ENCODE results near the gene SHANK1. TPM values are rescaled to one million over a fixed set of nuclear protein-coding genes. Genes with fewer than 3 reads are reported as not detected.

SHANK1 gene
- total RNA-seq, 1 donor from 2014 or later = 2.3 TPM

DNA sequence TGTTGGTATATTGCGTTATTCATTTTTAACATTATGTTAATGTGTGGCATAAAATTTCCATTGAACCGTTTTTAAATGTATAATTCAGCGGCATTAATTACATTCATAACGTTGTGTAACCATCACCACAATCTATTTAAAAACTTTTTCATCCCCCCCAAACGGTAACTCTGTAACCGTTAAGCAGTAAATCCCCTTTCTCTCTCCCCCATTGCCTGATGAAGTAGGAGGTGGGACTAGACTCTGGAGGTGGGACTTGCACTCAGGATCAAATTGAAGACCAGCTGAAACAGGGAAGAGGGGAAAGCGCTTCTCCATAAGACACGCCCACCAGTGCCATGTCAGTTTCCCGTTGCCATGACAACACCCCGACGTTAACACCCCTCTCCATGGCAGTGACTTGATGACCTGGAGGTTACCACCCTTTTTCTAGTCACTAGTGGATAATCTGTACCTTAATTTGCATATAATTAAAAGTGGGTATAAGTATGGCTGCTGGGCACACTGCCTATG lies 20.4 kb upstream of the SHANK1 start:
- no peak overlapping the region for H3K27ac ChIP-seq
- H4K20me1 ChIP-seq (ENCODE audit: low read depth) = no peaks in the 10 kb centered on the region
- no peak for TF ChIP-seq EZH2 (IDR thresholded peaks at IDR 0.05)
- TF ChIP-seq EZH2phosphoT487 (IDR thresholded peaks at IDR 0.05) = no peak
- TF ChIP-seq, protein P1, sequence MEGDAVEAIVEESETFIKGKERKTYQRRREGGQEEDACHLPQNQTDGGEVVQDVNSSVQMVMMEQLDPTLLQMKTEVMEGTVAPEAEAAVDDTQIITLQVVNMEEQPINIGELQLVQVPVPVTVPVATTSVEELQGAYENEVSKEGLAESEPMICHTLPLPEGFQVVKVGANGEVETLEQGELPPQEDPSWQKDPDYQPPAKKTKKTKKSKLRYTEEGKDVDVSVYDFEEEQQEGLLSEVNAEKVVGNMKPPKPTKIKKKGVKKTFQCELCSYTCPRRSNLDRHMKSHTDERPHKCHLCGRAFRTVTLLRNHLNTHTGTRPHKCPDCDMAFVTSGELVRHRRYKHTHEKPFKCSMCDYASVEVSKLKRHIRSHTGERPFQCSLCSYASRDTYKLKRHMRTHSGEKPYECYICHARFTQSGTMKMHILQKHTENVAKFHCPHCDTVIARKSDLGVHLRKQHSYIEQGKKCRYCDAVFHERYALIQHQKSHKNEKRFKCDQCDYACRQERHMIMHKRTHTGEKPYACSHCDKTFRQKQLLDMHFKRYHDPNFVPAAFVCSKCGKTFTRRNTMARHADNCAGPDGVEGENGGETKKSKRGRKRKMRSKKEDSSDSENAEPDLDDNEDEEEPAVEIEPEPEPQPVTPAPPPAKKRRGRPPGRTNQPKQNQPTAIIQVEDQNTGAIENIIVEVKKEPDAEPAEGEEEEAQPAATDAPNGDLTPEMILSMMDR (IDR thresholded peaks at IDR 0.05) = no peak
- Mint-ChIP-seq H3K4me1 (peaks cover 18% of the 10 kb centered on the region), H3K27me3 (ENCODE audit: insufficient read depth, low read depth) (peaks cover 17% of the 10 kb centered on the region), H3K4me3 (peak overlapping the region; percentile 46), H3K27ac (no peak overlapping the region), H3K9me3 (no peaks in the 10 kb centered on the region), H3K36me3 (no peaks in the 10 kb centered on the region)
- H3F3A ChIP-seq (ENCODE audit: low read depth) = no peaks in the 10 kb centered on the region
- no peak overlapping the region for H3K4me2 ChIP-seq
- peak; percentile 59 for DNase-seq (ENCODE audit: low spot score)
- H3K4me1 ChIP-seq = no peaks in the 10 kb centered on the region
- no peaks in the 10 kb centered on the region for H3K9me3 ChIP-seq (ENCODE audit: low read depth)
- no peaks in the 10 kb centered on the region for H3K79me2 ChIP-seq (ENCODE audit: low read depth)
- peaks cover 42% of the 10 kb centered on the region for H3K27me3 ChIP-seq
- H3K36me3 ChIP-seq = no peaks in the 10 kb centered on the region
- no peak overlapping the region for H2AFZ ChIP-seq (replicated peaks)
- H3K9ac ChIP-seq = no peak overlapping the region
- H3K4me3 ChIP-seq = no peak overlapping the region

DNA sequence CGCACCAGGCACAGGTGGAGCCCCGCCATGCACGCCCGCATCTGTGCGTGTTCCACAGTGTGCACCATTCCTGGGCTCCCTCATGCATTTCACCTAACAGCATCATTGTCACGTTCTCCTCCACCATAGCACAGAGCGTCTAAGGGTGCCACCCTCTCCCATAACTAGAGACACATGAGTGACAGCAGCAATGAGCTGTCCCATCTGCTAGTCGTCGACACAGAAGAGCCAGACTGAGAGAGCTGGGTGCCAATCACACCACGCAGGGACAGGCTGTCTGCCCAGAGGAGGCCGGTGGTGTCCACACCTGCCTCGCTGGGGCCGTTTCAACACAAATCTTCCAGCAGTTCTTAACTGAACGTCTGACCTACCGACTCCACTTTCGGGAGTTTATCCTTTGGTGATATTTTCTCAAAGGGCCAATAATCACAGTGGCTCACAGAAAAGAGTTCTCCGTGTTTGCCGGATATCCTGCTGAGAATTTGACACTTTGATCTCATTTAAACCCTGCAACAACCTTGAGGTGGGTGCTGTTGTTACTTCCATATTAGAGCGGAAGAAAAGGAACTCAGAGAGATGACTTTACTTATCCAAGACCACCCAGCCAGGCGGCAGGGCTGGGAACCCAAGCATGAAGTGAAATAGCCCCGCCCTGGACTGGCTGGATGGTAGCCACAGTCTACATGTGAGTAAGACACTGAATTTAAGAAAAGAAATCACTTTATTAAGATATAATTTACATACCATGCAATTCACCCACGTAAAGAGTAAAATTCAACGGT lies 19.7 kb upstream of the SHANK1 start:
- Histone ChIP-seq H3K4me3 (no peak overlapping the region), H2AFZ (replicated peaks) (no peak overlapping the region), H3K27ac (no peak overlapping the region), H3K4me1 (no peaks in the 10 kb centered on the region), H3K9ac (no peak overlapping the region), H3K9me3 (ENCODE audit: low read depth) (no peaks in the 10 kb centered on the region), H3K36me3 (no peaks in the 10 kb centered on the region), H3F3A (ENCODE audit: low read depth) (no peaks in the 10 kb centered on the region), H3K27me3 (peaks cover 42% of the 10 kb centered on the region), H3K79me2 (ENCODE audit: low read depth) (no peaks in the 10 kb centered on the region), H3K4me2 (no peak overlapping the region), H4K20me1 (ENCODE audit: low read depth) (no peaks in the 10 kb centered on the region)
- H3K9me3 Mint-ChIP-seq = no peaks in the 10 kb centered on the region
- no peak overlapping the region for H3K27ac Mint-ChIP-seq
- no peaks in the 10 kb centered on the region for H3K36me3 Mint-ChIP-seq
- no peak for TF ChIP-seq EZH2 (IDR thresholded peaks at IDR 0.05)
- peaks cover 18% of the 10 kb centered on the region for H3K4me1 Mint-ChIP-seq
- H3K27me3 Mint-ChIP-seq (ENCODE audit: insufficient read depth, low read depth) = peaks cover 14% of the 10 kb centered on the region
- no peak overlapping the region for H3K4me3 Mint-ChIP-seq
- no peak for DNase-seq (ENCODE audit: low spot score)

GRCh38 chr19:50736338-50736737 lies 16.7 kb upstream of the SHANK1 start:
- Mint-ChIP-seq H3K27me3 (ENCODE audit: insufficient read depth, low read depth) (peaks cover 12% of the 10 kb centered on the region), H3K27ac (no peak overlapping the region), H3K4me3 (no peak overlapping the region), H3K36me3 (no peaks in the 10 kb centered on the region), H3K4me1 (peaks cover 16% of the 10 kb centered on the region), H3K9me3 (no peaks in the 10 kb centered on the region)
- Histone ChIP-seq H3K36me3 (no peaks in the 10 kb centered on the region), H3K9me3 (ENCODE audit: low read depth) (no peaks in the 10 kb centered on the region), H3K27me3 (peaks cover 42% of the 10 kb centered on the region), H3K79me2 (ENCODE audit: low read depth) (no peaks in the 10 kb centered on the region), H3K4me3 (no peak overlapping the region), H3K27ac (no peak overlapping the region), H2AFZ (replicated peaks) (no peak overlapping the region), H3K4me2 (no peak overlapping the region), H4K20me1 (ENCODE audit: low read depth) (no peaks in the 10 kb centered on the region), H3K4me1 (no peaks in the 10 kb centered on the region), H3K9ac (no peak overlapping the region), H3F3A (ENCODE audit: low read depth) (no peaks in the 10 kb centered on the region)
- TF ChIP-seq, protein P1 (IDR thresholded peaks at IDR 0.05) = no peak
- TF ChIP-seq EZH2phosphoT487 (IDR thresholded peaks at IDR 0.05) = no peak
- no peak for TF ChIP-seq EZH2 (IDR thresholded peaks at IDR 0.05)
- DNase-seq (ENCODE audit: low spot score) = no peak

- no peaks in the 10 kb centered on the region for H3K79me2 ChIP-seq (ENCODE audit: low read depth)
- no peak overlapping the region for H3K27ac Mint-ChIP-seq
- H3K9me3 ChIP-seq (ENCODE audit: low read depth) = no peaks in the 10 kb centered on the region
- no peaks in the 10 kb centered on the region for H3F3A ChIP-seq (ENCODE audit: low read depth)
- H3K4me3 ChIP-seq = no peak overlapping the region
- no peak overlapping the region for H2AFZ ChIP-seq (replicated peaks)
- H3K9me3 Mint-ChIP-seq = no peaks in the 10 kb centered on the region
- H3K4me2 ChIP-seq = no peak overlapping the region
- no peak overlapping the region for H3K4me3 Mint-ChIP-seq
- H3K36me3 ChIP-seq = no peaks in the 10 kb centered on the region
- H3K4me1 Mint-ChIP-seq = peaks cover 13% of the 10 kb centered on the region
- no peak for DNase-seq (ENCODE audit: low spot score)
- H3K36me3 Mint-ChIP-seq = no peaks in the 10 kb centered on the region
- H3K4me1 ChIP-seq = no peaks in the 10 kb centered on the region
- TF ChIP-seq EZH2 (IDR thresholded peaks at IDR 0.05) = no peak
- TF ChIP-seq, protein P1 (IDR thresholded peaks at IDR 0.05) = no peak
- no peak for TF ChIP-seq EZH2phosphoT487 (IDR thresholded peaks at IDR 0.05)
- H3K9ac ChIP-seq = no peak overlapping the region
- no peaks in the 10 kb centered on the region for H4K20me1 ChIP-seq (ENCODE audit: low read depth)
- no peak overlapping the region for H3K27ac ChIP-seq
- H3K27me3 ChIP-seq = peaks cover 42% of the 10 kb centered on the region
- peaks cover 12% of the 10 kb centered on the region for H3K27me3 Mint-ChIP-seq (ENCODE audit: insufficient read depth, low read depth)
These were observed 16.3 kb upstream of the SHANK1 start for GRCh38 chr19:50735869-50736268.
